Gastrocnemius medialis (tissue), 4 donors: Measurements from ENCODE around the gene NF2. TPM values are rescaled to one million over a fixed set of nuclear protein-coding genes. Genes with fewer than 3 reads are reported as not detected.

Experiments used
- ATAC-seq, 2 donors: fragments of 150-250 bp; one replicate each; pipeline ENCODE4 v1.9.1; 2016
- DNase-seq, 2 donors: peaks; one replicate each; pipeline ENCODE4 v3.0.0-alpha.2; 2019
- H3K27ac ChIP-seq, 4 donors: fragments of 200-600 bp; sonication (generic); 1 replicate in 1 of 4; 2 replicates in 3 of 4; pipeline ENCODE4 v1.5.1; 2016 to 2018; ENCODE audit warnings: mild to moderate bottlenecking in 2 of 4, moderate library complexity in 1 of 4
- H3K27me3 ChIP-seq, 3 donors: fragments of 200-600 bp; sonication (generic) in 2 of 3; 1 replicate in 1 of 3; 2 replicates in 2 of 3; pipeline versions ENCODE4 v1.5.1 to v1.6.0; 2016 to 2019; ENCODE audit warnings: mild to moderate bottlenecking in 1 of 3, moderate library complexity in 1 of 3
- H3K36me3 ChIP-seq, 2 donors: fragments of 200-600 bp; sonication (generic) in 1 of 2; one replicate each; pipeline ENCODE4 v1.5.1; 2017 to 2018
- H3K4me1 ChIP-seq, 2 donors: fragments of 200-600 bp; sonication (generic) in 1 of 2; one replicate each; pipeline ENCODE4 v1.5.1; 2016 to 2017; ENCODE audit warnings: mild to moderate bottlenecking in 2 of 2
- H3K4me3 ChIP-seq, 4 donors: fragments of 200-600 bp; sonication (generic) in 3 of 4; 1 replicate in 1 of 4; 2 replicates in 3 of 4; pipeline ENCODE4 v1.5.1; 2016 to 2019; ENCODE audit warnings: mild to moderate bottlenecking in 2 of 4
- H3K9me3 ChIP-seq, 3 donors: fragments of 200-600 bp; sonication (generic) in 2 of 3; 1 replicate in 1 of 3; 2 replicates in 2 of 3; pipeline ENCODE4 v1.5.1; 2016 to 2019
- POLR2A ChIP-seq, 2 donors: fragments of 450-650 bp; IDR thresholded peaks; one replicate each; pipeline ENCODE4 v1.6.1; 2017; ENCODE audit warnings: antibody characterized with exemption in 2 of 2, mild to moderate bottlenecking in 2 of 2, moderate library complexity in 2 of 2
- in situ Hi-C, 4 donors: fragments of 200-750 bp; cut with MboI; loops; one replicate each; pipeline versions ENCODE4 v1.15.0 to v1.8.0; 2017; ENCODE audit warnings: low sequenced_read_pairs in 4 of 4
- intact Hi-C: fragments of 100-400 bp; cut with DNase I; formaldehyde crosslinking; loops from one replicate; pipeline ENCODE4 v1.15.1; 2023; ENCODE audit warnings: low total_unique reads
- total RNA-seq, 4 donors: library from RNA; depleted of rRNA; stranded (reverse); fragments of >200 nt; gene quantifications; one replicate each; pipeline versions ENCODE4 v1.1.0 to v1.2.3, GENCODE V29; 2016
- TF ChIP-seq, protein P1 (sequence below), 5 experiments: fragments of 450-650 bp in 3 of 5; fragments of 200-600 bp in 2 of 5; sonication (generic) in 2 of 5; IDR thresholded peaks in 4 of 5; conservative IDR thresholded peaks in 1 of 5; 1 replicate in 4 of 5; 2 replicates in 1 of 5; pipeline ENCODE4 v1.5.1; 2016 to 2019; ENCODE audit warnings: antibody characterized with exemption in 5 of 5, mild to moderate bottlenecking in 3 of 5, moderate library complexity in 3 of 5

NF2 gene
- total RNA-seq, 4 donors from 2014 or later, result 34.7 to 66.3 (median 48.2) TPM

DNA sequence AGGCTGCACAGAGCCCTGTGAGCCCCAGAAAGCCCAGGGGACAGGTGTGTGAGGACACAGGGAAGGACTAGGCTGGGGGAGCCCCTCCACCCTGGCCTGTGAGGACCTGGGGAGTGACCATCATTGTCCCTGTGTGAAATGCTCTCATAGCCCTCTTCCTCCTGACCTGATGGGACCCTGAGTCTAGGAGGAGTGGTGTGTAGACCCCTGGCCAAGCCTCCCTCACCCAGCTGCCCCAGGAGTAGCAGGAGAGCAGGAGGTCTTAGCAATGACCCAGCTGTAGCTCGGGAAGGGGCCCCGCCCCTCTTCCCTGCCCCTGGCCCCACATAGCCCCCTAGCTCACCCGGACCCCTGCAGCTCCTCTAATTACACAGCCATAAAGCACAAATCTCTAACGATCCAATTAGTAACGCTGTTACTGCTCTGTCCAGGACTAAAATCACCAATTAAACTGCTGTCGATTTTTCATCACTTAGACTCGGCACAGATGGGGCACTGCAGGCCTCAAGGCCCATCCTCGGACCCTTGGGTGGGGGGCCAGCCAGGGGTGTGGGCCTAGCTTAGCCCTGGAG, 109.8 kb downstream of the NF2 start:
- peaks cover 0 to under 1% (median under 1%) of the 10 kb centered on the region in 3 donors for H3K27me3 ChIP-seq
- intact Hi-C loops, result no loop called here
- TF ChIP-seq, protein P1, sequence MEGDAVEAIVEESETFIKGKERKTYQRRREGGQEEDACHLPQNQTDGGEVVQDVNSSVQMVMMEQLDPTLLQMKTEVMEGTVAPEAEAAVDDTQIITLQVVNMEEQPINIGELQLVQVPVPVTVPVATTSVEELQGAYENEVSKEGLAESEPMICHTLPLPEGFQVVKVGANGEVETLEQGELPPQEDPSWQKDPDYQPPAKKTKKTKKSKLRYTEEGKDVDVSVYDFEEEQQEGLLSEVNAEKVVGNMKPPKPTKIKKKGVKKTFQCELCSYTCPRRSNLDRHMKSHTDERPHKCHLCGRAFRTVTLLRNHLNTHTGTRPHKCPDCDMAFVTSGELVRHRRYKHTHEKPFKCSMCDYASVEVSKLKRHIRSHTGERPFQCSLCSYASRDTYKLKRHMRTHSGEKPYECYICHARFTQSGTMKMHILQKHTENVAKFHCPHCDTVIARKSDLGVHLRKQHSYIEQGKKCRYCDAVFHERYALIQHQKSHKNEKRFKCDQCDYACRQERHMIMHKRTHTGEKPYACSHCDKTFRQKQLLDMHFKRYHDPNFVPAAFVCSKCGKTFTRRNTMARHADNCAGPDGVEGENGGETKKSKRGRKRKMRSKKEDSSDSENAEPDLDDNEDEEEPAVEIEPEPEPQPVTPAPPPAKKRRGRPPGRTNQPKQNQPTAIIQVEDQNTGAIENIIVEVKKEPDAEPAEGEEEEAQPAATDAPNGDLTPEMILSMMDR (IDR thresholded peaks at IDR 0.05 in 4 of 5, conservative IDR thresholded peaks at IDR 0.05 in 1 of 5), result no peak
- no peak for TF ChIP-seq POLR2A (IDR thresholded peaks at IDR 0.05)
- H3K27ac ChIP-seq, result no peak overlapping the region
- no peaks in the 10 kb centered on the region for H3K36me3 ChIP-seq
- H3K4me1 ChIP-seq, result peaks cover 9% of the 10 kb centered on the region in 2 donors
- in situ Hi-C loops, result no loop called here
- no peaks in the 10 kb centered on the region for H3K9me3 ChIP-seq
- ATAC-seq (no peak), DNase-seq (no peak)
- no peak overlapping the region for H3K4me3 ChIP-seq

GRCh38 chr22:29715240-29715639, 111.8 kb downstream of the NF2 start:
- H3K4me1 ChIP-seq, result peaks cover 9% of the 10 kb centered on the region in 2 donors
- H3K36me3 ChIP-seq, result no peaks in the 10 kb centered on the region
- H3K4me3 ChIP-seq, result no peak overlapping the region
- H3K9me3 ChIP-seq, result no peaks in the 10 kb centered on the region
- H3K27me3 ChIP-seq, result peaks cover 15 to 16% (median 15%) of the 10 kb centered on the region in 3 donors
- TF ChIP-seq POLR2A (IDR thresholded peaks at IDR 0.05), result no peak
- TF ChIP-seq, protein P1 (IDR thresholded peaks at IDR 0.05 in 4 of 5, conservative IDR thresholded peaks at IDR 0.05 in 1 of 5), result no peak
- intact Hi-C loops (no loop called here), in situ Hi-C loops (no loop called here)
- H3K27ac ChIP-seq, result no peak overlapping the region
- DNase-seq (no peak), ATAC-seq (no peak)

DNA sequence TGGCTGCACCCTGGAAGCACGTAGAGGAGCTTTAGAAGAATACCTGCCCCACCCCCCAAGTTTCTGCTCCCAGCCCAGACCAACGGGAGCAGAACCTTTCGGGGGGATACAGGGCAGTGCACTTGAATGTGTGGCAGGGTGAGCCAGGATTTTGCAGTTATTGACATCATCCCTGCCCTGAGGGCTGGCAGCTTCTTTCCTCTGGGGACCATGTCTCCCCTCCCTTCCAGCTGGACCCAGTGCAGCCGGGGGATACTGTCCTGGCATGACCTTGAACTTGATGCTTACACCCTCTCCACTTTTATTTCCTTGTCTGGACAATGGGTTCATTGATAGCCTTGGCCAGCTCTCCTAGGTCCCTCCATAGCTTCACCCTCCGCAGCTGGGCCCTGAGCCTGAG, 112.3 kb downstream of the NF2 start:
- Histone ChIP-seq H3K27me3 (peaks cover 15 to 19% (median 16%) of the 10 kb centered on the region in 3 donors), H3K9me3 (no peaks in the 10 kb centered on the region), H3K27ac (no peak overlapping the region), H3K36me3 (no peaks in the 10 kb centered on the region), H3K4me3 (no peak overlapping the region), H3K4me1 (peaks cover 5 to 6% of the 10 kb centered on the region in 2 donors)
- in situ Hi-C loops, result no loop called here
- intact Hi-C loops, result no loop called here
- ATAC-seq (no peak), DNase-seq (no peak)
- no peak for TF ChIP-seq POLR2A (IDR thresholded peaks at IDR 0.05)
- TF ChIP-seq, protein P1 (IDR thresholded peaks at IDR 0.05 in 4 of 5, conservative IDR thresholded peaks at IDR 0.05 in 1 of 5), result no peak

GRCh38 chr22:29716814-29717545, 113.5 kb downstream of the NF2 start:
- no peak overlapping the region for H3K27ac ChIP-seq
- DNase-seq (no peak), ATAC-seq (peak in 1 of 2 donors; percentile 58)
- no peaks in the 10 kb centered on the region for H3K4me1 ChIP-seq
- H3K27me3 ChIP-seq, result peaks cover 24 to 26% (median 24%) of the 10 kb centered on the region in 3 donors
- H3K4me3 ChIP-seq, result no peak overlapping the region
- in situ Hi-C loops, result no loop called here
- no peak for TF ChIP-seq POLR2A (IDR thresholded peaks at IDR 0.05)
- TF ChIP-seq, protein P1 (IDR thresholded peaks at IDR 0.05 in 4 of 5, conservative IDR thresholded peaks at IDR 0.05 in 1 of 5), result no peak
- no peaks in the 10 kb centered on the region for H3K9me3 ChIP-seq
- intact Hi-C loops, result no loop called here
- H3K36me3 ChIP-seq, result no peaks in the 10 kb centered on the region
